PFSK-1 (cell line): Measurements from ENCODE around the gene NDUFS6.

ENCODE experiments used
- POLR2AphosphoS5 ChIP-seq: IDR thresholded peaks from 2 replicates; pipeline ENCODE4 v1.6.1; 2012; ENCODE audit warnings: low read depth, mild to moderate bottlenecking, control low read depth, low read length, moderate library complexity
- TF ChIP-seq, protein P1 (sequence below), 2 experiments: IDR thresholded peaks; 2 replicates each; pipeline versions ENCODE4 v1.6.1 to v1.8.0; 2011 to 2012; ENCODE audit warnings: low read depth in 2 of 2, low read length in 2 of 2, control low read depth in 1 of 2, inconsistent platforms in 1 of 2, mild to moderate bottlenecking in 1 of 2, moderate library complexity in 1 of 2; ENCODE audit not compliant: insufficient read depth in 1 of 2

- no peak for TF ChIP-seq POLR2AphosphoS5
- TF ChIP-seq, protein P1, sequence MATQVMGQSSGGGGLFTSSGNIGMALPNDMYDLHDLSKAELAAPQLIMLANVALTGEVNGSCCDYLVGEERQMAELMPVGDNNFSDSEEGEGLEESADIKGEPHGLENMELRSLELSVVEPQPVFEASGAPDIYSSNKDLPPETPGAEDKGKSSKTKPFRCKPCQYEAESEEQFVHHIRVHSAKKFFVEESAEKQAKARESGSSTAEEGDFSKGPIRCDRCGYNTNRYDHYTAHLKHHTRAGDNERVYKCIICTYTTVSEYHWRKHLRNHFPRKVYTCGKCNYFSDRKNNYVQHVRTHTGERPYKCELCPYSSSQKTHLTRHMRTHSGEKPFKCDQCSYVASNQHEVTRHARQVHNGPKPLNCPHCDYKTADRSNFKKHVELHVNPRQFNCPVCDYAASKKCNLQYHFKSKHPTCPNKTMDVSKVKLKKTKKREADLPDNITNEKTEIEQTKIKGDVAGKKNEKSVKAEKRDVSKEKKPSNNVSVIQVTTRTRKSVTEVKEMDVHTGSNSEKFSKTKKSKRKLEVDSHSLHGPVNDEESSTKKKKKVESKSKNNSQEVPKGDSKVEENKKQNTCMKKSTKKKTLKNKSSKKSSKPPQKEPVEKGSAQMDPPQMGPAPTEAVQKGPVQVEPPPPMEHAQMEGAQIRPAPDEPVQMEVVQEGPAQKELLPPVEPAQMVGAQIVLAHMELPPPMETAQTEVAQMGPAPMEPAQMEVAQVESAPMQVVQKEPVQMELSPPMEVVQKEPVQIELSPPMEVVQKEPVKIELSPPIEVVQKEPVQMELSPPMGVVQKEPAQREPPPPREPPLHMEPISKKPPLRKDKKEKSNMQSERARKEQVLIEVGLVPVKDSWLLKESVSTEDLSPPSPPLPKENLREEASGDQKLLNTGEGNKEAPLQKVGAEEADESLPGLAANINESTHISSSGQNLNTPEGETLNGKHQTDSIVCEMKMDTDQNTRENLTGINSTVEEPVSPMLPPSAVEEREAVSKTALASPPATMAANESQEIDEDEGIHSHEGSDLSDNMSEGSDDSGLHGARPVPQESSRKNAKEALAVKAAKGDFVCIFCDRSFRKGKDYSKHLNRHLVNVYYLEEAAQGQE (IDR thresholded peaks at IDR 0.05; ENCODE audit: insufficient read depth in 1 of 2, low read depth in 2 of 2, low read length in 2 of 2): no peak
These were observed 7.2 kb downstream of the NDUFS6 start for GRCh38 chr5:1808439-1808838.
